ENCODE data around the gene TRIM13. TPM values are rescaled to one million over a fixed set of nuclear protein-coding genes. Genes with fewer than 3 reads are reported as not detected.

The TRIM13 gene
- total RNA-seq, 2 donors from 2014 or later, result 4.6 to 11.2 TPM

DNA sequence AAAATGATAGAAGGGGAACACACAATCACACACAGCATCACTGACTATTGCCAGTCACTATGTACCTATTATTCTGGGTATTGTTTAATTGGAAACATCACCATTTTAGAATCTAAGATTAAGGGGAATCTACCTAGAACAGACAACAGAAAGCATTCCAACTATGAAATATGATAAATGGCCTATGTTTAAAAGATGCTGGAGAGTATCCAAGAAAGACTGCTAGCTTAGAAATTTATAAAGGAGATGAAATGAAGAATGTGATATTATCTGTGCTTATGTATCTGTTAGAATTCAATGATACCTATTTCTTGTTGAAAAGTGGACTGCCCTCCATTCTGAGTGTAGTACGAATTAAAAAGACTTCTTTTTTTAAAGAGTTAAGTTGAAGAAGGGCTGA is 68.9 kb downstream of the TRIM13 start:
- H3K27ac ChIP-seq, result no peak overlapping the region
- no peaks in the 10 kb centered on the region for H3K27me3 ChIP-seq
- H3K4me1 ChIP-seq, result no peaks in the 10 kb centered on the region
- 83 to 96% methylated on average over 1 of the region's 1 CpG for WGBS, 2 donors
- ATAC-seq (no peak), DNase-seq (no peak)
- no peak overlapping the region for H3K4me3 ChIP-seq
- no peaks in the 10 kb centered on the region for H3K9me3 ChIP-seq
- no peak for TF ChIP-seq POLR2A (IDR thresholded peaks at IDR 0.05)
- TF ChIP-seq CTCF (IDR thresholded peaks at IDR 0.05), result no peak
- H3K36me3 ChIP-seq (replicated peaks in 1 of 2; ENCODE audit: insufficient read depth in 1 of 2, low read depth in 2 of 2), result no peaks in the 10 kb centered on the region
- intact Hi-C loops (cut with DNase I), result no loop called here

MicroRNA genes within 50 kb of the gene (microRNA counts, 767-probe panel; counts per million panel counts)
- 5,743 to 9,541 counts per million in 2 donors for microRNA hsa-miR-15a-5p
- 7,098 to 11,272 counts per million in 2 donors for microRNA hsa-miR-16-5p

Small RNA genes lying within 50 kb of the gene (microRNA-seq; reads per million reads assigned to microRNA genes)
- gene MIR15A (ENCODE audit: borderline number of aligned reads in 2 of 2, borderline replicate concordance in 2 of 2) (1,971 to 2,553 reads per million in 2 donors), gene MIR16-1 (ENCODE audit: borderline number of aligned reads in 2 of 2, borderline replicate concordance in 2 of 2) (1,025 to 1,164 reads per million in 2 donors), gene MIR3613 (ENCODE audit: borderline number of aligned reads in 2 of 2, borderline replicate concordance in 2 of 2) (27.0 to 27.4 reads per million in 2 donors)

Small RNA genes lying within 50 kb of the gene (small RNA-seq; reads per million reads assigned to genes)
- gene MIR16-1 (not detected), gene MIR3613 (not detected), gene RF02105 (not detected), gene RF02106 (not detected), gene RF02107 (not detected), gene RF02108 (not detected)

Other genes with a start within 250 kb of the TRIM13 start
- 10 to 100 TPM in 1 of 2 donors, 1 to 10 TPM in 1; 6.3 to 10.9 TPM for gene KPNA3, start 204.4 kb upstream of the TRIM13 start, total RNA-seq
- 1 to 10 TPM; 4.9 to 5.9 TPM for gene SPRYD7, start 60.7 kb upstream of the TRIM13 start, total RNA-seq
- under 1 TPM in 1 of 2 donors, not detected in 1; 0.78 TPM for gene KCNRG, start 18.4 kb downstream of the TRIM13 start, total RNA-seq